K562 (cell line): ENCODE measurements around the gene SIRPA. TPM values are rescaled to one million over a fixed set of nuclear protein-coding genes. Genes with fewer than 3 reads are reported as not detected.

Experiments used
- ATAC-seq: fragments of 200-7000 bp; cut with Tn5 transposase; 3 replicates; pipeline ENCODE4 v1.9.1; 2020; ENCODE audit warnings: moderate library complexity
- BruUV-seq: library from RNA; stranded (reverse); fragments of 400-500 nt; replicated peaks from 2 replicates; lab custom pipeline; 2021; lab: Mats Ljungman, UMichigan
- CTCF ChIA-PET: fragments of 300-600 bp; formaldehyde crosslinking; extraction: SDS; loops from one replicate; lab custom pipeline; 2021; ENCODE audit warnings: low intra/inter-chr PET ratio; lab: Yijun Ruan, JAX
- POLR2A ChIA-PET: fragments of 300-600, 350-650 bp; sonication (Branson Sonifier 250); formaldehyde crosslinking; extraction: SDS; loops from one replicate; lab custom pipeline; 2021; ENCODE audit warnings: antibody characterized with exemption, inconsistent platforms; lab: Yijun Ruan, JAX
- DNase-seq, 4 experiments: peaks; one replicate each; pipeline versions ENCODE4 v3.0.0 to v3.0.0-alpha.2; 2011 to 2018; ENCODE audit warnings: low spot score in 3 of 4, mixed read lengths in 3 of 4; ENCODE audit errors: extremely low read depth in 1 of 4
- FAIRE-seq: peaks from 2 replicates; lab custom pipeline; 2011; peaks lifted over from hg19 to GRCh38; lab: Jason Lieb, UNC
- H2AFZ ChIP-seq: 2 replicates; pipeline ENCODE4 v1.6.0; 2011; ENCODE audit warnings: low read depth, low read length, control low read depth, inconsistent platforms
- H3K27ac ChIP-seq: fragments of 200-600 bp; 3 replicates; pipeline ENCODE4 v1.8.0; 2011; ENCODE audit warnings: low read depth, mild to moderate bottlenecking, control low read depth, inconsistent platforms, low read length, moderate library complexity, mixed read lengths; ENCODE audit errors: extremely low read depth
- H3K27me3 ChIP-seq, 2 experiments: fragments of 300-600 bp in 1 of 2; 2 replicates in 1 of 2; 3 replicates in 1 of 2; pipeline versions ENCODE4 v1.6.0 to v1.8.0; 2011; ENCODE audit warnings: inconsistent platforms in 2 of 2, low read length in 2 of 2, mild to moderate bottlenecking in 1 of 2, mixed read lengths in 1 of 2, moderate library complexity in 1 of 2; ENCODE audit not compliant: control insufficient read depth in 2 of 2, insufficient read depth in 2 of 2
- H3K36me3 ChIP-seq: fragments of 300-600 bp; 3 replicates; pipeline ENCODE4 v1.8.0; 2011; ENCODE audit warnings: mild to moderate bottlenecking, low read length, inconsistent platforms; ENCODE audit not compliant: control insufficient read depth, insufficient read depth
- H3K4me1 ChIP-seq, 2 experiments: fragments of 200-600 bp in 1 of 2; replicated peaks in 1 of 2; 2 replicates in 1 of 2; 3 replicates in 1 of 2; pipeline versions ENCODE4 v1.5.1 to v1.8.0; 2011; ENCODE audit warnings: inconsistent platforms in 2 of 2, low read length in 2 of 2, mild to moderate bottlenecking in 1 of 2, mixed read lengths in 1 of 2, moderate library complexity in 1 of 2; ENCODE audit not compliant: control insufficient read depth in 2 of 2, insufficient read depth in 2 of 2
- H3K4me2 ChIP-seq: 2 replicates; pipeline ENCODE4 v1.6.1; 2011; ENCODE audit warnings: low read length, control low read depth, inconsistent platforms, mixed read lengths; ENCODE audit not compliant: insufficient read depth
- H3K4me3 ChIP-seq: fragments of 200-600 bp; sonication (generic), shearing (Covaris generic); 2 replicates; pipeline ENCODE4 v1.5.1; 2016; ENCODE audit warnings: control low read depth, inconsistent platforms
- H3K79me2 ChIP-seq: fragments of 200-600 bp; 3 replicates; pipeline ENCODE4 v1.8.0; 2011; ENCODE audit warnings: low read length, inconsistent platforms; ENCODE audit not compliant: control insufficient read depth, insufficient read depth
- H3K9ac ChIP-seq, 2 experiments: 2 replicates each; pipeline versions ENCODE4 v1.6.0 to v1.6.1; 2011; ENCODE audit warnings: low read depth in 2 of 2, low read length in 2 of 2, control low read depth in 1 of 2, inconsistent platforms in 1 of 2, mild to moderate bottlenecking in 1 of 2, mixed read lengths in 1 of 2; ENCODE audit not compliant: insufficient read depth in 1 of 2
- H3K9me1 ChIP-seq: one replicate; pipeline ENCODE4 v1.6.0; 2011; ENCODE audit warnings: inconsistent platforms, mild to moderate bottlenecking, low read length, moderate library complexity; ENCODE audit not compliant: control insufficient read depth, insufficient read depth
- H3K9me3 ChIP-seq: replicated peaks from 2 replicates; pipeline ENCODE4 v1.5.1; 2011; ENCODE audit warnings: low read depth, low read length, inconsistent platforms; ENCODE audit not compliant: control insufficient read depth, insufficient read depth
- H4K20me1 ChIP-seq: replicated peaks from 2 replicates; pipeline ENCODE4 v1.6.1; 2011; ENCODE audit warnings: low read length, inconsistent platforms, mixed read lengths; ENCODE audit not compliant: control insufficient read depth, insufficient read depth
- CBFA2T2 ChIP-seq: fragments of 450-650 bp; conservative IDR thresholded peaks from 2 replicates; pipeline ENCODE4 v1.6.1; 2017; ENCODE audit warnings: mild to moderate bottlenecking
- CBX8 ChIP-seq: fragments of 200-600 bp; sonication (generic); IDR thresholded peaks from 2 replicates; pipeline ENCODE4 v1.6.1; 2012; ENCODE audit warnings: borderline replicate concordance, mixed run types, low read depth, mild to moderate bottlenecking, moderate library complexity, mixed read lengths, low read length, control low read depth, inconsistent platforms; ENCODE audit not compliant: poor library complexity, severe bottlenecking; ENCODE audit errors: extremely low read depth
- CLOCK ChIP-seq: fragments of 250-450 bp; sonication (Bioruptor Pico); IDR thresholded peaks from 2 replicates; pipeline ENCODE4 v1.4.0; 2020; ENCODE audit warnings: mild to moderate bottlenecking, moderate library complexity, borderline replicate concordance
- CXXC5 ChIP-seq: fragments of 250-450 bp; sonication (Bioruptor Pico); IDR thresholded peaks from 2 replicates; pipeline ENCODE4 v1.8.0; 2022; ENCODE audit warnings: inconsistent platforms, mild to moderate bottlenecking, moderate library complexity
- E2F3 ChIP-seq: fragments of 250-450 bp; sonication (Bioruptor Pico); IDR thresholded peaks from 2 replicates; pipeline ENCODE4 v1.4.0; 2020; ENCODE audit warnings: mild to moderate bottlenecking
- FUS ChIP-seq: fragments of 200-400 bp; formaldehyde crosslinking; optimal IDR thresholded peaks from 2 replicates; pipeline ENCODE3; 2017; ENCODE audit warnings: low read depth, low read length
- POLR2G ChIP-seq: fragments of 200-400 bp; formaldehyde crosslinking; IDR thresholded peaks from 2 replicates; pipeline ENCODE4 v1.6.1; 2017; ENCODE audit warnings: low read depth, mild to moderate bottlenecking, antibody characterized with exemption, low read length, moderate library complexity
- POLR2H ChIP-seq: IDR thresholded peaks from 2 replicates; pipeline ENCODE4 v1.6.1; 2016; ENCODE audit warnings: missing genetic modification characterization, low read depth, mild to moderate bottlenecking, control low read depth, missing compliant biosample characterization, moderate library complexity
- SRSF1 ChIP-seq: fragments of 200-400 bp; formaldehyde crosslinking; IDR thresholded peaks from 2 replicates; pipeline ENCODE4 v1.6.1; 2017; ENCODE audit warnings: mild to moderate bottlenecking, low read depth, low read length, moderate library complexity
- USF1 ChIP-seq: sonication (generic); formaldehyde crosslinking; IDR thresholded peaks from 2 replicates; pipeline ENCODE4 v1.9.0; 2022; ENCODE audit warnings: mild to moderate bottlenecking, missing genetic modification reagents
- ZBTB7A ChIP-seq: IDR thresholded peaks from 2 replicates; pipeline ENCODE4 v1.6.1; 2011; ENCODE audit warnings: low read depth, mild to moderate bottlenecking, low read length, moderate library complexity, borderline replicate concordance; ENCODE audit not compliant: control insufficient read depth
- ZNF23 ChIP-seq: fragments of 250-450 bp; sonication (Bioruptor Pico); IDR thresholded peaks from 2 replicates; pipeline ENCODE4 v1.4.0; 2020; ENCODE audit warnings: mild to moderate bottlenecking
- ZNF253 ChIP-seq: fragments of 250-450 bp; sonication (Bioruptor Pico); conservative IDR thresholded peaks from 2 replicates; pipeline ENCODE4 v1.6.1; 2021; ENCODE audit warnings: mild to moderate bottlenecking
- ZNF57 ChIP-seq: fragments of 450-650 bp; formaldehyde crosslinking; IDR thresholded peaks from 2 replicates; pipeline ENCODE4 v1.4.0; 2020; ENCODE audit warnings: mild to moderate bottlenecking, moderate library complexity
- ZNF583 ChIP-seq: fragments of 250-450 bp; sonication (Bioruptor Pico); IDR thresholded peaks from 2 replicates; pipeline ENCODE4 v1.4.0; 2020
- ZNF77 ChIP-seq: fragments of 250-450 bp; sonication (Bioruptor Pico); IDR thresholded peaks from 2 replicates; pipeline ENCODE4 v1.5.0; 2020
- WGBS: fragments of 100-300 bp; shearing (Covaris generic); methylation state at CpG from one replicate; pipeline ENCODE4 v1.1.6; 2016; ENCODE audit warnings: low coverage, mixed read lengths; ENCODE audit not compliant: insufficient coverage; ENCODE audit errors: missing lambda C conversion rate; 5-methylcytosine and 5-hydroxymethylcytosine counted together
- in situ Hi-C: fragments of 300-500 bp; cut with MboI; formaldehyde crosslinking; loops from 4 replicates; pipeline ENCODE4 v1.15.0; 2018; ENCODE audit warnings: inconsistent platforms, mixed read lengths
- intact Hi-C: fragments of 100-400 bp; cut with micrococcal nuclease; formaldehyde crosslinking; loops from 2 replicates; pipeline ENCODE4 v1.14.2; 2022
- polyA plus RNA-seq, 8 experiments: library from polyadenylated mRNA; depleted of rRNA in 4 of 8; stranded (reverse) in 5 of 8; unstranded in 3 of 8; fragments of >200 nt; fragmentation: Nextera tagmentation in 2 of 8; fragmentation: Illumina TruSeq in 1 of 8; extraction: Ambion mirVana in 2 of 8; extraction: Trizol in 1 of 8; gene quantifications; 2 replicates each; pipeline versions ENCODE4 v1.2.1 to v1.2.3, GENCODE V29; 2011 to 2014; ENCODE audit warnings: inconsistent platforms in 1 of 8, missing spikeins in 1 of 8
- total RNA-seq, 7 experiments: library from RNA; depleted of rRNA in 6 of 7; stranded (reverse); fragments of >200 nt in 6 of 7; fragmentation: Illumina TruSeq in 2 of 7; extraction: Trizol in 2 of 7; gene quantifications; 2 replicates each; pipeline versions ENCODE4 v1.2.1 to v1.2.3, GENCODE V29; 2011 to 2021; ENCODE audit warnings: low replicate concordance in 1 of 7

Gene SIRPA
- total and polyA plus RNA-seq, 9 of the 15 experiments (the other 6 are each of a cell fraction or from before 2014, with no cell fraction given), result 0.01 to 0.40 (median 0.11) TPM; not detected in 2

GRCh38 chr20:1860446-1860845 lies 34.8 kb upstream of the SIRPA start:
- POLR2A ChIA-PET, result no interaction called here
- WGBS, result 0% methylated on average over 3 of the region's 4 CpGs
- Histone ChIP-seq H3K27me3 (no peaks in the 10 kb centered on the region), H3K4me3 (no peak overlapping the region), H4K20me1 (no peaks in the 10 kb centered on the region), H3K27ac (no peak overlapping the region)
- ATAC-seq, result no peak
- TF ChIP-seq SRSF1 (no peak), ZNF57 (no peak), POLR2G (no peak), ZNF77 (CRISPR knock-in tag) (no peak), ZNF253 (CRISPR knock-in tag) (no peak), USF1 (CRISPR knock-in tag) (no peak), CLOCK (no peak), ZNF23 (CRISPR knock-in tag) (no peak), POLR2H (tag) (no peak), E2F3 (CRISPR knock-in tag) (no peak), CBFA2T2 (no peak), CBX8 (no peak), CXXC5 (CRISPR knock-in tag) (no peak), FUS (no peak), ZBTB7A (no peak), ZNF583 (CRISPR knock-in tag) (no peak)
- TF ChIP-seq, all 486 proteins: peak for 0
- in situ Hi-C loops, result no loop called here
- no peaks in the 10 kb centered on the region; a peak in 2 of 5 replicates for H3K4me1 ChIP-seq
- H3K9me3 ChIP-seq, result no peaks in the 10 kb centered on the region
- H3K79me2 ChIP-seq, result no peaks in the 10 kb centered on the region
- no peak overlapping the region for H3K9ac ChIP-seq
- H3K36me3 ChIP-seq, result no peaks in the 10 kb centered on the region
- CTCF ChIA-PET, result no interaction called here
- no peak overlapping the region for H3K4me2 ChIP-seq
- no TSS peak for BruUV-seq
- no peak overlapping the region for H2AFZ ChIP-seq
- no peak for DNase-seq
- intact Hi-C loops, result no loop called here
- FAIRE-seq, result no peak
- H3K9me1 ChIP-seq, result no peaks in the 10 kb centered on the region
